HepG2 (cell line): Measurements from ENCODE around the gene KDM6B. TPM values are rescaled to one million over a fixed set of nuclear protein-coding genes. Genes with fewer than 3 reads are reported as not detected.

Experiments
- ATAC-seq: fragments of 200-7000 bp; cut with Tn5 transposase; 3 replicates; pipeline ENCODE4 v1.9.1; 2020; ENCODE audit warnings: mild to moderate bottlenecking, moderate library complexity
- BruUV-seq: library from RNA; stranded (reverse); fragments of 400-500 nt; replicated peaks from 2 replicates; lab custom pipeline; 2021; lab: Mats Ljungman, UMichigan
- CTCF ChIA-PET: fragments of 300-600 bp; formaldehyde crosslinking; extraction: SDS; loops from one replicate; lab custom pipeline; 2021; ENCODE audit warnings: low total read pairs, inconsistent platforms, low intra/inter-chr PET ratio; lab: Yijun Ruan, JAX
- POLR2A ChIA-PET: fragments of 350-600 bp; sonication (Branson Sonifier 250); formaldehyde crosslinking; loops from one replicate; lab custom pipeline; 2020; ENCODE audit warnings: antibody characterized with exemption, inconsistent platforms; lab: Yijun Ruan, JAX
- DNase-seq: peaks from one replicate; pipeline ENCODE4 v3.0.0-alpha.2; 2015; ENCODE audit warnings: low spot score
- FAIRE-seq: peaks from 3 replicates; lab custom pipeline; 2011; peaks lifted over from hg19 to GRCh38; lab: Jason Lieb, UNC
- H2AFZ ChIP-seq: one replicate; pipeline ENCODE4 v1.6.1; 2011; ENCODE audit warnings: low read length, inconsistent platforms
- H3K27ac ChIP-seq: fragments of 300-600 bp; 3 replicates; pipeline ENCODE4 v1.8.0; 2011; ENCODE audit warnings: mixed run types, mild to moderate bottlenecking, mixed read lengths, low read length, inconsistent platforms; ENCODE audit not compliant: insufficient read depth; ENCODE audit errors: extremely low read length
- H3K27me3 ChIP-seq, 2 experiments: fragments of 200-600 bp in 1 of 2; 2 replicates in 1 of 2; 3 replicates in 1 of 2; pipeline versions ENCODE4 v1.6.0 to v1.8.0; 2011; ENCODE audit warnings: low read length in 2 of 2, mild to moderate bottlenecking in 2 of 2, moderate library complexity in 2 of 2, inconsistent platforms in 1 of 2; ENCODE audit not compliant: insufficient read depth in 2 of 2, control insufficient read depth in 1 of 2
- H3K36me3 ChIP-seq, 2 experiments: fragments of 200-600 bp in 1 of 2; replicated peaks in 1 of 2; 2 replicates in 1 of 2; 3 replicates in 1 of 2; pipeline versions ENCODE4 v1.5.1 to v1.8.0; 2011; ENCODE audit warnings: low read length in 2 of 2, inconsistent platforms in 1 of 2; ENCODE audit not compliant: insufficient read depth in 2 of 2, control insufficient read depth in 1 of 2
- H3K4me1 ChIP-seq: 2 replicates; pipeline ENCODE4 v1.5.1; 2012; ENCODE audit warnings: low read length, inconsistent platforms; ENCODE audit not compliant: insufficient read depth
- H3K4me2 ChIP-seq: 2 replicates; pipeline ENCODE4 v1.6.0; 2011; ENCODE audit warnings: low read depth, low read length, inconsistent platforms
- H3K4me3 ChIP-seq, 3 experiments: fragments of 200-600 bp in 1 of 3; sonication (generic), shearing (Covaris generic) in 1 of 3; replicated peaks in 1 of 3; 2 replicates each; pipeline ENCODE4 v1.5.1; 2011 to 2016; ENCODE audit warnings: low read length in 3 of 3, inconsistent platforms in 2 of 3, low read depth in 2 of 3, mild to moderate bottlenecking in 2 of 3, control low read depth in 1 of 3, mixed read lengths in 1 of 3; ENCODE audit not compliant: insufficient read depth in 1 of 3
- H3K79me2 ChIP-seq: one replicate; pipeline ENCODE4 v1.6.1; 2011; ENCODE audit warnings: low read length, inconsistent platforms; ENCODE audit not compliant: insufficient read depth
- H3K9ac ChIP-seq: 2 replicates; pipeline ENCODE4 v1.6.0; 2011; ENCODE audit warnings: mild to moderate bottlenecking, low read depth, low read length, inconsistent platforms; ENCODE audit not compliant: insufficient read depth
- H3K9me3 ChIP-seq: 2 replicates; pipeline ENCODE4 v1.5.1; 2012; ENCODE audit warnings: mild to moderate bottlenecking, low read length
- H4K20me1 ChIP-seq: 2 replicates; pipeline ENCODE4 v1.6.0; 2011; ENCODE audit warnings: inconsistent platforms, mild to moderate bottlenecking, low read length, moderate library complexity; ENCODE audit not compliant: insufficient read depth
- AGO2 ChIP-seq: fragments of 200-400 bp; formaldehyde crosslinking; optimal IDR thresholded peaks from 2 replicates; pipeline ENCODE3; 2017; ENCODE audit warnings: mild to moderate bottlenecking, low read depth, low read length, moderate library complexity
- EEA1 ChIP-seq: sonication (generic); formaldehyde crosslinking; IDR thresholded peaks from 2 replicates; pipeline ENCODE4 v1.5.1; 2020; ENCODE audit warnings: mild to moderate bottlenecking, missing genetic modification reagents, borderline replicate concordance
- FOXA1 ChIP-seq, 2 experiments: fragments of 450-650 bp in 1 of 2; sonication (generic) in 1 of 2; formaldehyde crosslinking in 1 of 2; IDR thresholded peaks; 2 replicates each; pipeline versions ENCODE4 v1.4.0 to v1.6.1; 2016 to 2020; ENCODE audit warnings: missing genetic modification reagents in 1 of 2
- RBFOX2 ChIP-seq: fragments of 200-400 bp; formaldehyde crosslinking; IDR thresholded peaks from 2 replicates; pipeline ENCODE4 v1.6.1; 2017; ENCODE audit warnings: low read depth, mild to moderate bottlenecking, low read length
- RBM22 ChIP-seq: fragments of 200-400 bp; formaldehyde crosslinking; optimal IDR thresholded peaks from 2 replicates; pipeline ENCODE3; 2017; ENCODE audit warnings: mild to moderate bottlenecking, low read length, moderate library complexity
- THYN1 ChIP-seq: sonication (generic); formaldehyde crosslinking; IDR thresholded peaks from 2 replicates; pipeline ENCODE4 v1.8.1; 2023; ENCODE audit warnings: low read depth, mild to moderate bottlenecking, moderate library complexity, missing genetic modification reagents, borderline replicate concordance
- U2AF1 ChIP-seq: fragments of 200-400 bp; formaldehyde crosslinking; optimal IDR thresholded peaks from 2 replicates; pipeline ENCODE3; 2017; ENCODE audit warnings: mild to moderate bottlenecking, low read depth, low read length
- ZNF205 ChIP-seq: IDR thresholded peaks from 2 replicates; pipeline ENCODE4 v1.6.1; 2018; ENCODE audit warnings: missing biosample characterization, missing genetic modification reagents
- ZNF225 ChIP-seq: sonication (generic); formaldehyde crosslinking; IDR thresholded peaks from 2 replicates; pipeline ENCODE4 v1.4.0; 2020; ENCODE audit warnings: mild to moderate bottlenecking, missing genetic modification reagents
- ZNF329 ChIP-seq: sonication (generic); formaldehyde crosslinking; IDR thresholded peaks from 2 replicates; pipeline ENCODE4 v1.9.0; 2021; ENCODE audit warnings: low read depth, mild to moderate bottlenecking, missing genetic modification reagents
- ZNF337 ChIP-seq: sonication (generic); formaldehyde crosslinking; IDR thresholded peaks from 2 replicates; pipeline ENCODE4 v1.5.1; 2020; ENCODE audit warnings: missing genetic modification reagents, low read depth, mild to moderate bottlenecking, borderline replicate concordance
- ZNF598 ChIP-seq: sonication (generic); formaldehyde crosslinking; IDR thresholded peaks from 2 replicates; pipeline ENCODE4 v1.5.1; 2020; ENCODE audit warnings: mild to moderate bottlenecking, missing genetic modification reagents, borderline replicate concordance
- WGBS: methylation state at CpG from one replicate; pipeline ENCODE4 v1.1.6; 2017; ENCODE audit warnings: low lambda C conversion rate; 5-methylcytosine and 5-hydroxymethylcytosine counted together
- in situ Hi-C: cut with HindIII; loops from 2 replicates; pipeline ENCODE4 v1.10.0; 2017; ENCODE audit warnings: low pct_unique_long_range_greater_than_20kb; ENCODE audit not compliant: extremely low pct_ligation_motif_present
- intact Hi-C: fragments of 100-400 bp; cut with micrococcal nuclease; formaldehyde crosslinking; loops from one replicate; pipeline ENCODE4 v1.10.0; 2022; ENCODE audit not compliant: unreplicated experiment
- polyA plus RNA-seq, 8 experiments: library from polyadenylated mRNA; depleted of rRNA in 3 of 8; stranded (reverse) in 7 of 8; unstranded in 1 of 8; fragments of >200 nt; fragmentation: Illumina TruSeq in 4 of 8; extraction: Trizol in 4 of 8; gene quantifications; 2 replicates each; pipeline versions ENCODE4 v1.2.1 to v1.2.3, GENCODE V29; 2011 to 2016; ENCODE audit warnings: low read depth in 4 of 8, missing spikeins in 1 of 8, mixed read lengths in 1 of 8; ENCODE audit not compliant: insufficient read depth in 1 of 8
- total RNA-seq, 5 experiments: library from RNA; depleted of rRNA; stranded (reverse); fragments of >200 nt; fragmentation: Illumina TruSeq; extraction: Trizol; gene quantifications; 2 replicates each; pipeline ENCODE4 v1.2.3, GENCODE V29; 2016; ENCODE audit warnings: low read depth in 1 of 5
- TF ChIP-seq, protein P1 (sequence below): fragments of 450-650 bp; IDR thresholded peaks from 2 replicates; pipeline ENCODE4 v1.6.1; 2016

The KDM6B gene
- total and polyA plus RNA-seq, 2 of the 13 experiments (the other 11 are each of a cell fraction or from before 2014, with no cell fraction given), result 1.3 to 2.1 TPM

DNA sequence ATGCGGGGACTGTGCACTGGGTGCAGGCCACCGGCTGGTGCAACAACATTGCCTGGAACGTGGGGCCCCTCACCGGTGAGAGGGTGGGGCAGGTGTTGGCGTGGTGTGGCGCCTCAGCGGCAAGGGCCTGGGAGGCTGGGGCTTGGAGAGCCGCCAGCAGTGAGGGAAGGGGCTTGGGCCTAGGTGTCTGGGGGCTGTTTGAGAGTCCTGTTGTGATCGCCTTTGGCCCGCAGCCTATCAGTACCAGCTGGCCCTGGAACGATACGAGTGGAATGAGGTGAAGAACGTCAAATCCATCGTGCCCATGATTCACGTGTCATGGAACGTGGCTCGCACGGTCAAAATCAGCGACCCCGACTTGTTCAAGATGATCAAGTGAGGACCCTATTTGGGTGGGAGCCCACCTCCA is 18.2 kb downstream of the KDM6B start:
- intact Hi-C loops, result no loop called here
- Histone ChIP-seq H3K4me3 (no peak overlapping the region), H3K27me3 (no peaks in the 10 kb centered on the region), H3K36me3 (peaks cover 27 to 42% of the 10 kb centered on the region in 2 experiments), H3K9me3 (no peaks in the 10 kb centered on the region), H3K79me2 (no peaks in the 10 kb centered on the region), H2AFZ (no peak overlapping the region), H3K27ac (no peak overlapping the region), H3K4me2 (no peak overlapping the region), H3K9ac (no peak overlapping the region), H3K4me1 (peaks cover 15% of the 10 kb centered on the region), H4K20me1 (peaks cover 7% of the 10 kb centered on the region)
- 98% methylated on average over 18 of the region's 20 CpGs for WGBS
- DNase-seq (no peak), FAIRE-seq (no peak), ATAC-seq (no peak)
- in situ Hi-C loops, result no loop called here
- BruUV-seq, result no TSS peak
- TF ChIP-seq EEA1 (CRISPR knock-in tag), result 0 out of 2 replicates have a peak, but pooled peaks have one; percentile 8
- 0 out of 2 replicates have a peak, but pooled peaks have one; percentile 12 for TF ChIP-seq ZNF598 (CRISPR knock-in tag)
- no peak for TF ChIP-seq FOXA1 (IDR thresholded peaks at IDR 0.05)
- TF ChIP-seq FOXA1 (CRISPR knock-in tag; IDR thresholded peaks at IDR 0.05), result no peak
- ChIA-PET CTCF (interaction anchor here (1.2 to 2.7 kb wide), 4 partner anchors 17 to 45 kb away, joined by 4 to 28 read pairs (median 5); no protein-coding TSS in a partner anchor), POLR2A (no interaction called here)

DNA sequence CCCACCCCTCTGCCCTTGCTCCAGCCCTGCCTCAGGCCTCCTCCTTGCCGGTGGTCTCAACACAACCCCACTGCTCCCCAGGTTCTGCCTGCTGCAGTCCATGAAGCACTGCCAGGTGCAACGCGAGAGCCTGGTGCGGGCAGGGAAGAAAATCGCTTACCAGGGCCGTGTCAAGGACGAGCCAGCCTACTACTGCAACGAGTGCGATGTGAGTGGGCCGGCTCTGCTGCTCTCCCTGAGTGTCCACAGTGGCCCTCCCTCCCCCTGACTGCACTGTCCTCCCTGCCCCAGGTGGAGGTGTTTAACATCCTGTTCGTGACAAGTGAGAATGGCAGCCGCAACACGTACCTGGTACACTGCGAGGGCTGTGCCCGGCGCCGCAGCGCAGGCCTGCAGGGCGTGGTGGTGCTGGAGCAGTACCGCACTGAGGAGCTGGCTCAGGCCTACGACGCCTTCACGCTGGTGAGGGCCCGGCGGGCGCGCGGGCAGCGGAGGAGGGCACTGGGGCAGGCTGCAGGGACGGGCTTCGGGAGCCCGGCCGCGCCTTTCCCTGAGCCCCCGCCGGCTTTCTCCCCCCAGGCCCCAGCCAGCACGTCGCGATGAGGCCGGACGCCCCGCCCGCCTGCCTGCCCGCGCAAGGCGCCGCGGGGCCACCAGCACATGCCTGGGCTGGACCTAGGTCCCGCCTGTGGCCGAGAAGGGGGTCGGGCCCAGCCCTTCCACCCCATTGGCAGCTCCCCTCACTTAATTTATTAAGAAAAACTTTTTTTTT is 19.1 kb downstream of the KDM6B start:
- CTCF ChIA-PET, result interaction anchor here (2.7 kb wide), 1 partner anchor 30 kb away, joined by 28 read pairs; no protein-coding TSS in a partner anchor
- H3K4me1 ChIP-seq, result peaks cover 15% of the 10 kb centered on the region
- H3K27ac ChIP-seq, result no peak overlapping the region
- H4K20me1 ChIP-seq, result peaks cover 7% of the 10 kb centered on the region
- no peak for TF ChIP-seq ZNF205 (CRISPR knock-in tag)
- TF ChIP-seq RBM22, result peak; percentile 34
- peak; percentile 63; the same call in 1 of the 2 replicates for TF ChIP-seq RBFOX2
- TF ChIP-seq AGO2, result peak; percentile 69
- no peak for TF ChIP-seq ZNF225
- no peak for TF ChIP-seq ZNF337
- TF ChIP-seq U2AF1, result no peak
- TF ChIP-seq THYN1 (CRISPR knock-in tag), result no peak
- TF ChIP-seq ZNF329, result no peak
- TF ChIP-seq, protein P1, sequence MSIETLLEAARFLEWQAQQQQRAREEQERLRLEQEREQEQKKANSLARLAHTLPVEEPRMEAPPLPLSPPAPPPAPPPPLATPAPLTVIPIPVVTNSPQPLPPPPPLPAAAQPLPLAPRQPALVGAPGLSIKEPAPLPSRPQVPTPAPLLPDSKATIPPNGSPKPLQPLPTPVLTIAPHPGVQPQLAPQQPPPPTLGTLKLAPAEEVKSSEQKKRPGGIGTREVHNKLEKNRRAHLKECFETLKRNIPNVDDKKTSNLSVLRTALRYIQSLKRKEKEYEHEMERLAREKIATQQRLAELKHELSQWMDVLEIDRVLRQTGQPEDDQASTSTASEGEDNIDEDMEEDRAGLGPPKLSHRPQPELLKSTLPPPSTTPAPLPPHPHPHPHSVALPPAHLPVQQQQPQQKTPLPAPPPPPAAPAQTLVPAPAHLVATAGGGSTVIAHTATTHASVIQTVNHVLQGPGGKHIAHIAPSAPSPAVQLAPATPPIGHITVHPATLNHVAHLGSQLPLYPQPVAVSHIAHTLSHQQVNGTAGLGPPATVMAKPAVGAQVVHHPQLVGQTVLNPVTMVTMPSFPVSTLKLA, result no peak
- peaks cover under 1% of the 10 kb centered on the region for H3K79me2 ChIP-seq
- H3K9ac ChIP-seq, result no peak overlapping the region
- POLR2A ChIA-PET, result no interaction called here
- WGBS, result 97% methylated on average over 37 of the region's 51 CpGs
- no peaks in the 10 kb centered on the region; a peak in 1 of 5 replicates for H3K27me3 ChIP-seq
- BruUV-seq, result no TSS peak
- H2AFZ ChIP-seq, result no peak overlapping the region
- no peak overlapping the region for H3K4me2 ChIP-seq
- FAIRE-seq (no peak), ATAC-seq (no peak), DNase-seq (no peak)
- H3K4me3 ChIP-seq, result no peak overlapping the region
- intact Hi-C loops, result no loop called here
- H3K36me3 ChIP-seq, result peaks cover 23 to 41% of the 10 kb centered on the region in 2 experiments
- H3K9me3 ChIP-seq, result no peaks in the 10 kb centered on the region
- in situ Hi-C loops, result no loop called here
